Measurements from ENCODE around the gene SULT4A1.
A peak's percentile ranks its signal among the peaks of the same experiment; 100 is the strongest.
"Not testable (repeated sequence)": the region's sequence is repeated elsewhere in the genome, so short reads cannot be mapped to it uniquely, and the experiment has no call there.

SULT4A1 gene

DNA sequence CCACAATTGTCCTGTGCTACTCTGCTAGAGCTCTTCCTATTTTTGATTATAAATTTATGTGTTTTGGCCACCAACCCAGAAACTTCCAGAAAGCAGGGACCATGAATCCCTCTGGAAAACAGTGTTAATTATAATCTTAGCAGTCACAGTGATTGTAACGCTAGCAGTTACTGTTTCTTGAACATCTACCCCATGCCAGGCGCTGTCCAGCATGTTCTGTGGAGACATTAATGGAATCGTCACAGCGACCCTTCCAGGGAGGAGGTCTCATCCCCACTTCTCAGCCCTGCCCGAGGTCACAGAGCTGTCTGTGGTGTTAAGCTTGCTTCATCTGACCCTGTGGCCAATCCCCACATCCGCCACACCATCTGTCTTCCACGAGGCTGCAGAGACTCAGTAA, 43.4 kb upstream of the SULT4A1 start:
- TF ChIP-seq OSR1 (CRISPR knock-in tag; IDR thresholded peaks at IDR 0.05): no peak
- no peak for TF ChIP-seq RARB (CRISPR knock-in tag; IDR thresholded peaks at IDR 0.05)
- no peak for TF ChIP-seq ZNF70 (CRISPR knock-in tag; IDR thresholded peaks at IDR 0.05)
- no peak for ATAC-seq

DNA sequence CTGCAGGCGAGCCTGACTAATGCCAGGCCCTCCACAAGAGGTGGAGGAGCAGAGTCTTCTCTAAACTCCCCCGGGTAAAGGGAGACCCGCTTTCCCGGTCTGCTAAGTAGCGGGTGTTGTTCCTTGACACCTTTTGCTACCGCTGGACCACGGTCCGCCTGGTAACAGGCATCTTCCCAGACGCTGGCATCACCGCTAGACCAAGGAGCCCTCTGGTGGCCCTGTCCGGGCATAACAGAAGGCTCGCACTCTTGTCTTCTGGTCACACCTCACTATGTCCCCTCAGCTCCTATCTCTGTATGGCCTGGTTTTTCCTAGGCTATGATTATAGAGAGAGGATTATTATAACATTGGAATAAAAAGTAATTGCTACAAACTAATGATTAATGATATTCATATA, 42.1 kb upstream of the SULT4A1 start:
- ATAC-seq: 0 out of 3 replicates have a peak, but pooled peaks have one; percentile 21

DNA sequence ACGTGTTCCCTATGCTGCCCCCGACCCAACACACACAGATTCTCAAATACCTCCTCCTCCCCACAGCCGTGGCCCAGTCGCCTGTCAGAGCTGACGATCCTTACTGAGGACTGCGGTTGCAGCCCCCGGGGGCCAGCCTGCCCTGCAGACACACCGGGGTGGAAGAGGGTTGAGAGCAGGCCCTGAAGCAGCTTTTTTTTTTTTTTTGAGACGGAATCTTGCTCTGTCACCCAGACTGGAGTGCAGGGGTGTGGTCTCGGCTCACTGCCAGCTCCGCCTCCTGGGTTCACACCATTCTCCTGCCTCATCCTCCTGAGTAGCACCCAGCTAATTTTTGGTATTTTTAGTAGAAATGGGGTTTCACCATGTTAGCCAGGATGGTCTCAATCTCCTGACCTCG, 40.7 kb upstream of the SULT4A1 start:
- not testable (repeated sequence) for ATAC-seq

DNA sequence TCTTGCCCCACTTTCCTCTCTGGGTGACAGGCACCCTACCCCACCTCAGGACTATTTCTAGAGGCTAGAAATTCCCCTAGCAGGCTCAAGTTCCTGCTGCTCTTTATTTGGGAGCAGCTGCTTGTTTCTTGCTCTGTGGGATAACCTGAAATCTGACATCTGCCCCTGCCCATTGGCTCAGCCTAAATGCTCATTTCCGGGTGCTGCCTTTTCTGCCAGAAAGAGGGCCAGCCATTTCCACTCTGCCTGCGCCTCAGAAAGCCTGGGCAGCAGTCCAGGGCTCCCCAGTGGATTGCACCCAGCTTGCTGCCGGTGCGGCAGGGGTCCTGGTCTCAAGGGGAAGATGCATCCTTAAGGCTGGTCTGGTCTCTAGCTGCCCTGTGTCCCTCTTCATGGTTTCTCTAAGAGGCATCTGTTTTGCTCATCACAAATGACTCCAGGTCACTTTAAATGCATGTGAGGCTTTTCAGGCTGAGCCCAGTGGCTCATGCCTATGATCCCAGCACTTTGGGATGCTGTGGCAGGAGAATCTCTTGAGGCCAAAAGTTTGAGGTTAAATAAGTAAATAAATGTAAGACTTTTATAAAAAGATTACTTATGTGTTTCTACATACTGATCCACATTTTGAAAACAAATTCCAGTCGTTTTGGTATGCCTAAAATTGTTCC, 39.8 kb upstream of the SULT4A1 start:
- ATAC-seq: peak; percentile 80
- no peak for TF ChIP-seq TOX (CRISPR knock-in tag; IDR thresholded peaks at IDR 0.05; ENCODE audit: borderline replicate concordance)
- TF ChIP-seq RARB (CRISPR knock-in tag; IDR thresholded peaks at IDR 0.05): no peak
- TF ChIP-seq ZFP3 (CRISPR knock-in tag; IDR thresholded peaks at IDR 0.05): no peak
- no peak for TF ChIP-seq ZFP30 (CRISPR knock-in tag; IDR thresholded peaks at IDR 0.05)

DNA sequence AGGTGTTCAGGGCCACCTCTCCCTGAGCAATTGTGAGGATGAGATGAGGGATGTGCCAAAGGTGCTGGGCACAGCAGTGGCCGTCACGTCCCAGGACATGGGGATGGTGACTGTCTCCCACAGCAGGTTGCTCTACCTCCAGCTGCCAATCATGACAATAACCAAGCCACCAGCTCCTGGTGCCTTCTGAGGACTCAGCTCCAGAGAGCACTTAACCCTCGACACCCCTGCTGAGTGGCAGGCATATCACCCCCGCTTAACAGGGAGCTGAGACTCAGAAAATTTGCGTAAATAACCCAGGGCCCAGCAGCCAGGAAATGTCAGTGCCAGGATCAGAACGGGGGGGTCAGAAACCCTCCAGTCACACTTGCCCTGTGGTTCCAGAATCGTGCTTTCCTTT, 37.9 kb upstream of the SULT4A1 start:
- no peak for TF ChIP-seq GLIS3 (CRISPR knock-in tag; IDR thresholded peaks at IDR 0.05)
- no peak for TF ChIP-seq ZNF565 (CRISPR knock-in tag; conservative IDR thresholded peaks at IDR 0.05; ENCODE audit: low read depth)
- TF ChIP-seq TCF4 (CRISPR knock-in tag; IDR thresholded peaks at IDR 0.05; ENCODE audit: borderline replicate concordance): no peak
- TF ChIP-seq ARNTL (CRISPR knock-in tag; IDR thresholded peaks at IDR 0.05; ENCODE audit: borderline replicate concordance, low read depth): no peak
- TF ChIP-seq TOX (CRISPR knock-in tag; IDR thresholded peaks at IDR 0.05; ENCODE audit: borderline replicate concordance): no peak
- ATAC-seq: no peak

DNA sequence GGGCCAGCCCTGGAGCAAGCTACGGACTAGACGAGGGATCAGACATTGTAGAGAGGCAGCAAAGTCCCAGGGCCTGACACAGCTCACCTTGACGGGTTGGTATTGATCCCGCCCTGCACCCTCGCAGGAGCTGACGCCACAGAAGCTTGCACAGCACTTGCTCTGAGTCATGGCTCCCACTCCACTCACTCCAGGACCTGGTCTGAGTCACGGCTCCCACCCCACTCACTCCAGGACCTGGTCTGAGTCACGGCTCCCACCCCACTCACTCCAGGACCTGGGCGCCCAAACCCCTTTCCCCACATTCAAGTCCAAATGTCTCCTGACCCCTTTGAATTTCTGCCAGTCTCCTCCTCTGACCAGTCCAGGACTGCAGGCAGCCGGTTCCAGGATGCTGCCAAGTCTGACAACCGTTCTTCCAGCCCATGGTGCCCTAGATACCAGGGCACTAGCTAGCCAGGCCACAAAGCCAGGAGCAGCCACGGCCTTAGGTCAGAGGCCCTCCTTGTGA, 35.5 kb upstream of the SULT4A1 start:
- TF ChIP-seq, protein P1, sequence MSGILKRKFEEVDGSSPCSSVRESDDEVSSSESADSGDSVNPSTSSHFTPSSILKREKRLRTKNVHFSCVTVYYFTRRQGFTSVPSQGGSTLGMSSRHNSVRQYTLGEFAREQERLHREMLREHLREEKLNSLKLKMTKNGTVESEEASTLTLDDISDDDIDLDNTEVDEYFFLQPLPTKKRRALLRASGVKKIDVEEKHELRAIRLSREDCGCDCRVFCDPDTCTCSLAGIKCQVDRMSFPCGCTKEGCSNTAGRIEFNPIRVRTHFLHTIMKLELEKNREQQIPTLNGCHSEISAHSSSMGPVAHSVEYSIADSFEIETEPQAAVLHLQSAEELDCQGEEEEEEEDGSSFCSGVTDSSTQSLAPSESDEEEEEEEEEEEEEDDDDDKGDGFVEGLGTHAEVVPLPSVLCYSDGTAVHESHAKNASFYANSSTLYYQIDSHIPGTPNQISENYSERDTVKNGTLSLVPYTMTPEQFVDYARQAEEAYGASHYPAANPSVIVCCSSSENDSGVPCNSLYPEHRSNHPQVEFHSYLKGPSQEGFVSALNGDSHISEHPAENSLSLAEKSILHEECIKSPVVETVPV (CRISPR knock-in tag; IDR thresholded peaks at IDR 0.05): no peak
- TF ChIP-seq ISL1 (CRISPR knock-in tag; IDR thresholded peaks at IDR 0.05) (no peak), ZNF565 (CRISPR knock-in tag; conservative IDR thresholded peaks at IDR 0.05; ENCODE audit: low read depth) (no peak), TCF4 (CRISPR knock-in tag; IDR thresholded peaks at IDR 0.05; ENCODE audit: borderline replicate concordance) (no peak), ZFP30 (CRISPR knock-in tag; IDR thresholded peaks at IDR 0.05) (no peak), ZFP3 (CRISPR knock-in tag; IDR thresholded peaks at IDR 0.05) (no peak), ESRRG (CRISPR knock-in tag; IDR thresholded peaks at IDR 0.05) (no peak)
- TF ChIP-seq, protein P2, sequence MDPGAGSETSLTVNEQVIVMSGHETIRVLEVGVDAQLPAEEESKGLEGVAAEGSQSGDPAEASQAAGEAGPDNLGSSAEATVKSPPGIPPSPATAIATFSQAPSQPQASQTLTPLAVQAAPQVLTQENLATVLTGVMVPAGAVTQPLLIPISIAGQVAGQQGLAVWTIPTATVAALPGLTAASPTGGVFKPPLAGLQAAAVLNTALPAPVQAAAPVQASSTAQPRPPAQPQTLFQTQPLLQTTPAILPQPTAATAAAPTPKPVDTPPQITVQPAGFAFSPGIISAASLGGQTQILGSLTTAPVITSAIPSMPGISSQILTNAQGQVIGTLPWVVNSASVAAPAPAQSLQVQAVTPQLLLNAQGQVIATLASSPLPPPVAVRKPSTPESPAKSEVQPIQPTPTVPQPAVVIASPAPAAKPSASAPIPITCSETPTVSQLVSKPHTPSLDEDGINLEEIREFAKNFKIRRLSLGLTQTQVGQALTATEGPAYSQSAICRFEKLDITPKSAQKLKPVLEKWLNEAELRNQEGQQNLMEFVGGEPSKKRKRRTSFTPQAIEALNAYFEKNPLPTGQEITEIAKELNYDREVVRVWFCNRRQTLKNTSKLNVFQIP (CRISPR knock-in tag; IDR thresholded peaks at IDR 0.05; ENCODE audit: borderline replicate concordance, low read depth): no peak
- TF ChIP-seq, protein P3, sequence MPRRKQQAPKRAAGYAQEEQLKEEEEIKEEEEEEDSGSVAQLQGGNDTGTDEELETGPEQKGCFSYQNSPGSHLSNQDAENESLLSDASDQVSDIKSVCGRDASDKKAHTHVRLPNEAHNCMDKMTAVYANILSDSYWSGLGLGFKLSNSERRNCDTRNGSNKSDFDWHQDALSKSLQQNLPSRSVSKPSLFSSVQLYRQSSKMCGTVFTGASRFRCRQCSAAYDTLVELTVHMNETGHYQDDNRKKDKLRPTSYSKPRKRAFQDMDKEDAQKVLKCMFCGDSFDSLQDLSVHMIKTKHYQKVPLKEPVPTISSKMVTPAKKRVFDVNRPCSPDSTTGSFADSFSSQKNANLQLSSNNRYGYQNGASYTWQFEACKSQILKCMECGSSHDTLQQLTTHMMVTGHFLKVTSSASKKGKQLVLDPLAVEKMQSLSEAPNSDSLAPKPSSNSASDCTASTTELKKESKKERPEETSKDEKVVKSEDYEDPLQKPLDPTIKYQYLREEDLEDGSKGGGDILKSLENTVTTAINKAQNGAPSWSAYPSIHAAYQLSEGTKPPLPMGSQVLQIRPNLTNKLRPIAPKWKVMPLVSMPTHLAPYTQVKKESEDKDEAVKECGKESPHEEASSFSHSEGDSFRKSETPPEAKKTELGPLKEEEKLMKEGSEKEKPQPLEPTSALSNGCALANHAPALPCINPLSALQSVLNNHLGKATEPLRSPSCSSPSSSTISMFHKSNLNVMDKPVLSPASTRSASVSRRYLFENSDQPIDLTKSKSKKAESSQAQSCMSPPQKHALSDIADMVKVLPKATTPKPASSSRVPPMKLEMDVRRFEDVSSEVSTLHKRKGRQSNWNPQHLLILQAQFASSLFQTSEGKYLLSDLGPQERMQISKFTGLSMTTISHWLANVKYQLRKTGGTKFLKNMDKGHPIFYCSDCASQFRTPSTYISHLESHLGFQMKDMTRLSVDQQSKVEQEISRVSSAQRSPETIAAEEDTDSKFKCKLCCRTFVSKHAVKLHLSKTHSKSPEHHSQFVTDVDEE (CRISPR knock-in tag; IDR thresholded peaks at IDR 0.05): no peak
- peak; percentile 72 for ATAC-seq

DNA sequence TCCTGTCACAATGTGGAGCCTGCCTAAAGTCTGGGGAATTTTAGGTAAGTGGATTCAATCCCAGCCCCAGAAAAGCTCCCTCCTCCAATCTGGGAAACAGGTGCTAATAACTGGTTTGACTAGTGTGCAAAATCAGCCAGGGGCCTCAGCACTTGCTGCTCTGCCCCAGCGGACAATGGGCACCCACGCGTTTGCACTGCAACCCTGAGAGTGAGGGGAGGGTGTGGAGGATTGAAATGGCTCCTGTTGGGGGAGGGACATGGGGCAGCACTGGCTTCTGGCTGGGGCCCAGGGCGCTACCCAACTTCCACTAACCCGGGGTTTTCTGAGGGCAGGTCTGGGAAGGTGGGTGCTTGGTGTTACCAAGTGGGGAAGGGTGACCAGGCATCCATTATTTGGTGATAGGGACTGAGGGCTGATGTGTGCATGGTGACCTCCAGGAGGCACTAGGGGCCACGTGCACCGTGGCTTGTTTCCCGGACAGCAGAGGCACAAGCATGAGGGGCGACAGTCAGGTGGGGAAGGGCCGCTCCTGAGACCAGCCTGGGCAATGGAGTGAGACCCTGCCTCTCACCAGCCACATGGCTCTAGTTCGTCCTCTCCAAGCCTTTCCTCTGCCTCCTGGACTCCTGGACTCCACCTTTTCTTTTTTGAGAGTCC, 33.8 kb upstream of the SULT4A1 start:
- no peak for ATAC-seq
- TF ChIP-seq, protein P2 (CRISPR knock-in tag; IDR thresholded peaks at IDR 0.05; ENCODE audit: borderline replicate concordance, low read depth): no peak
- TF ChIP-seq ARNTL (CRISPR knock-in tag; IDR thresholded peaks at IDR 0.05; ENCODE audit: borderline replicate concordance, low read depth) (no peak), ZFP30 (CRISPR knock-in tag; IDR thresholded peaks at IDR 0.05) (no peak), OSR1 (CRISPR knock-in tag; IDR thresholded peaks at IDR 0.05) (no peak), ESRRG (CRISPR knock-in tag; IDR thresholded peaks at IDR 0.05) (no peak), SNAI2 (CRISPR knock-in tag; IDR thresholded peaks at IDR 0.05) (no peak), ZNF565 (CRISPR knock-in tag; conservative IDR thresholded peaks at IDR 0.05; ENCODE audit: low read depth) (no peak), RARB (CRISPR knock-in tag; IDR thresholded peaks at IDR 0.05) (no peak), PPARA (CRISPR knock-in tag; IDR thresholded peaks at IDR 0.05; ENCODE audit: borderline replicate concordance) (no peak), ZNF8 (CRISPR knock-in tag; IDR thresholded peaks at IDR 0.05) (no peak), ZNF70 (CRISPR knock-in tag; IDR thresholded peaks at IDR 0.05) (no peak), ZFP3 (CRISPR knock-in tag; IDR thresholded peaks at IDR 0.05) (no peak)
